Uterus (tissue), 2 donors: ENCODE data around the gene EZH2.

Experiments
- POLR2A ChIP-seq, 2 donors: fragments of 450-650 bp; IDR thresholded peaks; one replicate each; pipeline ENCODE4 v1.6.1; 2016; ENCODE audit warnings: antibody characterized with exemption in 2 of 2, mild to moderate bottlenecking in 1 of 2, moderate library complexity in 1 of 2
- TF ChIP-seq, protein P1 (sequence below), 4 experiments: fragments of 200-600 bp in 2 of 4; fragments of 450-650 bp in 2 of 4; sonication (generic) in 2 of 4; IDR thresholded peaks; one replicate each; pipeline ENCODE4 v1.5.1; 2016 to 2019; ENCODE audit warnings: antibody characterized with exemption in 4 of 4, mild to moderate bottlenecking in 2 of 4, moderate library complexity in 1 of 4

DNA sequence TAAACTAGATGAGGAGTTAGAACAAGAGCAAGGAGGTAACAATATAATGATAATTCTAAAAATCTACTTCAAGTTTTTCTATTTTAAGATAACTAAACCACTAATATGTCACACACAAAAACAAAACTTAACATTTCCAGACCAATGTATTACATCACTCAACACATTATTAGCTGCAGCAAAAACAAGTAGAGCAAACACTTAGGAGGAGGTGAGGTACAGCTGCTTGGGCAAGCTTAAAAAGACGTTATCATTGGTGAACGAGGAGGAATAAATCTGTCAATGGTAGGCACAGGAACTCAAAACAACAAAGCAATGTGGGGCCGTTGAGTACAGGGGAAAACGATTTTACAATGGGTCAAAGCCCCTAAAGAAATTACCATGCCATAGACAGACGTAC is 58.8 kb downstream of the EZH2 start:
- TF ChIP-seq POLR2A (IDR thresholded peaks at IDR 0.05): no peak
- TF ChIP-seq, protein P1, sequence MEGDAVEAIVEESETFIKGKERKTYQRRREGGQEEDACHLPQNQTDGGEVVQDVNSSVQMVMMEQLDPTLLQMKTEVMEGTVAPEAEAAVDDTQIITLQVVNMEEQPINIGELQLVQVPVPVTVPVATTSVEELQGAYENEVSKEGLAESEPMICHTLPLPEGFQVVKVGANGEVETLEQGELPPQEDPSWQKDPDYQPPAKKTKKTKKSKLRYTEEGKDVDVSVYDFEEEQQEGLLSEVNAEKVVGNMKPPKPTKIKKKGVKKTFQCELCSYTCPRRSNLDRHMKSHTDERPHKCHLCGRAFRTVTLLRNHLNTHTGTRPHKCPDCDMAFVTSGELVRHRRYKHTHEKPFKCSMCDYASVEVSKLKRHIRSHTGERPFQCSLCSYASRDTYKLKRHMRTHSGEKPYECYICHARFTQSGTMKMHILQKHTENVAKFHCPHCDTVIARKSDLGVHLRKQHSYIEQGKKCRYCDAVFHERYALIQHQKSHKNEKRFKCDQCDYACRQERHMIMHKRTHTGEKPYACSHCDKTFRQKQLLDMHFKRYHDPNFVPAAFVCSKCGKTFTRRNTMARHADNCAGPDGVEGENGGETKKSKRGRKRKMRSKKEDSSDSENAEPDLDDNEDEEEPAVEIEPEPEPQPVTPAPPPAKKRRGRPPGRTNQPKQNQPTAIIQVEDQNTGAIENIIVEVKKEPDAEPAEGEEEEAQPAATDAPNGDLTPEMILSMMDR (IDR thresholded peaks at IDR 0.05): no peak
